HL-60 (cell line): ENCODE measurements around the gene BCL2.

Experiments
- DNase-seq, 2 experiments: peaks; one replicate each; pipeline ENCODE4 v3.0.0-alpha.2; 2010 to 2020; ENCODE audit warnings: low read depth in 1 of 2, low spot score in 1 of 2
- H3K27ac ChIP-seq: fragments of 250-450 bp; sonication (Bioruptor Pico); replicated peaks from 2 replicates; pipeline ENCODE4 v1.5.1; 2020; ENCODE audit warnings: mild to moderate bottlenecking, moderate library complexity
- H3K27me3 ChIP-seq: fragments of 250-450 bp; sonication (Bioruptor Pico); 2 replicates; pipeline ENCODE4 v1.5.1; 2021; ENCODE audit warnings: mild to moderate bottlenecking, moderate library complexity; ENCODE audit not compliant: insufficient read depth, poor library complexity, severe bottlenecking
- H3K4me3 ChIP-seq: replicated peaks from 2 replicates; pipeline ENCODE4 v1.5.1; 2011; ENCODE audit warnings: mild to moderate bottlenecking, control low read depth, low read length; ENCODE audit not compliant: insufficient read depth
- CTCF ChIP-seq: IDR thresholded peaks from one replicate; pipeline ENCODE4 v1.5.1; 2011; ENCODE audit warnings: low read length, control low read depth, inconsistent platforms; ENCODE audit not compliant: insufficient read depth
- GABPA ChIP-seq: IDR thresholded peaks from 2 replicates; pipeline ENCODE4 v1.6.1; 2012; ENCODE audit warnings: low read depth
- POLR2AphosphoS5 ChIP-seq: IDR thresholded peaks from 2 replicates; pipeline ENCODE4 v1.6.1; 2012; ENCODE audit warnings: low read depth
- REST ChIP-seq: IDR thresholded peaks from 2 replicates; pipeline ENCODE4 v1.6.1; 2012; ENCODE audit warnings: low read depth; ENCODE audit not compliant: insufficient replicate concordance
- SPI1 ChIP-seq: IDR thresholded peaks from 2 replicates; pipeline ENCODE4 v1.6.1; 2012; ENCODE audit warnings: low read depth, mild to moderate bottlenecking, borderline replicate concordance

BCL2 gene

GRCh38 chr18:63257453-63257852 is 62.1 kb downstream of the BCL2 start:
- H3K27ac ChIP-seq: no peak overlapping the region
- DNase-seq: no peak
- no peak for TF ChIP-seq SPI1
- TF ChIP-seq REST: no peak
- no peak for TF ChIP-seq GABPA
- no peak for TF ChIP-seq CTCF
- no peak overlapping the region for H3K4me3 ChIP-seq
- no peaks in the 10 kb centered on the region for H3K27me3 ChIP-seq

- DNase-seq: no peak
- TF ChIP-seq SPI1: peak; percentile 21; the same call in 1 of the 2 replicates
- TF ChIP-seq POLR2AphosphoS5: no peak
- no peaks in the 10 kb centered on the region for H3K27me3 ChIP-seq
- peak overlapping the region; percentile 92; the same call in 1 of the 2 replicates for H3K27ac ChIP-seq
- no peak overlapping the region for H3K4me3 ChIP-seq
Measured at GRCh38 chr18:63255435-63255834, 64.1 kb downstream of the BCL2 start.

- no peak for TF ChIP-seq SPI1
- TF ChIP-seq CTCF: no peak
- no peak for TF ChIP-seq REST
- no peak for TF ChIP-seq POLR2AphosphoS5
- no peak for TF ChIP-seq GABPA
- Histone ChIP-seq H3K4me3 (no peak overlapping the region), H3K27ac (peak overlapping the region; percentile 92), H3K27me3 (no peaks in the 10 kb centered on the region)
- no peak for DNase-seq
Measured at GRCh38 chr18:63254716-63255399, 64.7 kb downstream of the BCL2 start.

GRCh38 chr18:63253428-63254372 is 65.9 kb downstream of the BCL2 start:
- TF ChIP-seq CTCF: no peak
- no peak for TF ChIP-seq GABPA
- H3K27ac ChIP-seq: peak overlapping the region; percentile 92
- H3K4me3 ChIP-seq: no peak overlapping the region
- no peaks in the 10 kb centered on the region for H3K27me3 ChIP-seq
- peak; percentile 44 to 89 for DNase-seq
